CD8-positive, alpha-beta memory T cell (primary cell): Measurements from ENCODE around the gene PRSS48. TPM values are rescaled to one million over a fixed set of nuclear protein-coding genes. Genes with fewer than 3 reads are reported as not detected.
"Not testable (repeated sequence)": the region's sequence is repeated elsewhere in the genome, so short reads cannot be mapped to it uniquely, and the experiment has no call there.

Experiments used
- CTCF ChIA-PET: fragments of 350-600 bp; sonication (Branson Sonifier 250); formaldehyde crosslinking; loops from one replicate; lab custom pipeline; 2021; ENCODE audit warnings: antibody characterized with exemption; lab: Charles Lee
- POLR2A ChIA-PET: fragments of 350-600 bp; sonication (Branson Sonifier 250); formaldehyde crosslinking; loops from one replicate; lab custom pipeline; 2021; ENCODE audit warnings: antibody characterized with exemption; lab: Charles Lee
- DNase-seq, 5 donors: peaks; one replicate each; pipeline versions ENCODE4 v3.0.0 to v3.0.0-alpha.2; 2020 to 2022; ENCODE audit warnings: mixed read lengths in 1 of 5
- H3K27ac ChIP-seq: one replicate; pipeline ENCODE4 v1.7.0; 2013; ENCODE audit warnings: low read depth, mild to moderate bottlenecking, low read length, moderate library complexity
- H3K27me3 ChIP-seq: 2 replicates; pipeline ENCODE4 v1.7.0; 2013; ENCODE audit warnings: low read length, mild to moderate bottlenecking; ENCODE audit not compliant: insufficient read depth, poor library complexity, severe bottlenecking
- H3K36me3 ChIP-seq: 2 replicates; pipeline ENCODE4 v1.7.0; 2013; ENCODE audit warnings: mild to moderate bottlenecking, low read length, moderate library complexity; ENCODE audit not compliant: insufficient read depth
- H3K4me1 ChIP-seq: 2 replicates; pipeline ENCODE4 v1.7.0; 2013; ENCODE audit warnings: mild to moderate bottlenecking, low read length, moderate library complexity; ENCODE audit not compliant: insufficient read depth
- H3K4me3 ChIP-seq: 2 replicates; pipeline ENCODE4 v1.7.0; 2013; ENCODE audit warnings: mild to moderate bottlenecking, low read length
- H3K9me3 ChIP-seq: 2 replicates; pipeline ENCODE4 v1.7.0; 2013; ENCODE audit warnings: mild to moderate bottlenecking, low read length
- H3K27ac Mint-ChIP-seq, 8 donors: one replicate each; pipeline ENCODE4 v1.8.0; 2020 to 2021; ENCODE audit warnings: mixed read lengths in 8 of 8, mild to moderate bottlenecking in 6 of 8, inconsistent platforms in 3 of 8, moderate library complexity in 3 of 8
- H3K27me3 Mint-ChIP-seq, 2 donors: one replicate each; pipeline ENCODE4 v1.8.0; 2020 to 2021; ENCODE audit warnings: mixed read lengths in 2 of 2, mild to moderate bottlenecking in 1 of 2, moderate library complexity in 1 of 2
- H3K36me3 Mint-ChIP-seq, 3 donors: one replicate each; pipeline ENCODE4 v1.8.0; 2020 to 2021; ENCODE audit warnings: mixed read lengths in 3 of 3, inconsistent platforms in 1 of 3, mild to moderate bottlenecking in 1 of 3
- H3K4me1 Mint-ChIP-seq, 3 donors: one replicate each; pipeline ENCODE4 v1.8.0; 2020 to 2021; ENCODE audit warnings: mixed read lengths in 3 of 3, inconsistent platforms in 1 of 3, mild to moderate bottlenecking in 1 of 3
- H3K4me3 Mint-ChIP-seq, 7 donors: one replicate each; pipeline ENCODE4 v1.8.0; 2020 to 2021; ENCODE audit warnings: mixed read lengths in 7 of 7, mild to moderate bottlenecking in 6 of 7, moderate library complexity in 4 of 7, inconsistent platforms in 2 of 7
- H3K9me3 Mint-ChIP-seq, 5 donors: one replicate each; pipeline ENCODE4 v1.8.0; 2020 to 2022; ENCODE audit warnings: mixed read lengths in 5 of 5, mild to moderate bottlenecking in 3 of 5, moderate library complexity in 2 of 5, inconsistent platforms in 1 of 5
- polyA plus RNA-seq: library from polyadenylated mRNA; unstranded; fragments of 300-500 nt; fragmentation: Illumina TruSeq; gene quantifications from one replicate; pipeline ENCODE4 v1.2.3, GENCODE V29; 2021
- total RNA-seq, 2 experiments: library from RNA; stranded (reverse); gene quantifications; one replicate each; pipeline ENCODE4 v1.2.3, GENCODE V29; 2021

PRSS48 gene
- total and polyA plus RNA-seq, 3 experiments from 2014 or later = not detected

DNA sequence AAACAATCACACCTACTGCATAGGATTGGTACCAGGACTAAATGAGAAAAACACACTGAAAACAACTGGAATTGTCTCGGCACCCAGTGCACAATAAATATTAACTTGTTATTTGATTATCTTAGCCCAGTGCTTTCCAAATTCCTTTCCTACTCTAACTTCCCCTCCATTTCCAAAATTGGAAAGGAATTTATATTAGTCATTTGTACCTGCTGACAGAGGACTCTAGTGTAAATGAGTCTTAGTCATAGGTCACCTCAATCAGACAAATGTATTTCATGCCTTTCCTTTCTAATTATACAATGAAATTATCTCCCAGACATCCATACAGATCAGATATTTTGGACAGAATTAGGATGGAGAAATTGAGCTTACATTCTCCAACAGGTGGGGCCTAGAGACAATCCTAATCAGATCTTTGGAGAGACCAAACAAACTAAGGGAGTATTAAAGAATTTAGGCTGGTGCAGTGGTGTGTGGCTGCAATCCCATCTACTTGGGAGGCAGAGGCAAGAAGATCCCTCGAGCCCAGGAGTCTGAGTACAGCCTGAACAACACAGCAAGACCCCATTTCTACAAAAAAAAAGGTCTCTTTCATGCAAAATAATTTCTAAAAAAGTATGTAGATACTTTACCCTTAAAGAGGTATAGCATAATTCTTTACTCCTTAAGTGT lies 38.4 kb downstream of the PRSS48 start:
- H3K27me3 ChIP-seq = no peaks in the 10 kb centered on the region
- ChIA-PET POLR2A (no interaction called here), CTCF (no interaction called here)
- DNase-seq = no peak
- no peak overlapping the region for H3K4me3 ChIP-seq
- no peaks in the 10 kb centered on the region for H3K9me3 ChIP-seq
- no peak overlapping the region for H3K27ac ChIP-seq
- peaks cover 0 to 2% (median 0%) of the 10 kb centered on the region in 5 donors for H3K9me3 Mint-ChIP-seq
- no peak overlapping the region for H3K4me3 Mint-ChIP-seq
- H3K36me3 Mint-ChIP-seq = peaks cover 0 to 2% (median 0%) of the 10 kb centered on the region in 3 donors
- no peaks in the 10 kb centered on the region for H3K4me1 ChIP-seq
- no peak overlapping the region for H3K27ac Mint-ChIP-seq
- H3K27me3 Mint-ChIP-seq = peaks cover 8 to 23% of the 10 kb centered on the region in 2 donors
- H3K36me3 ChIP-seq = no peaks in the 10 kb centered on the region
- H3K4me1 Mint-ChIP-seq = no peaks in the 10 kb centered on the region

DNA sequence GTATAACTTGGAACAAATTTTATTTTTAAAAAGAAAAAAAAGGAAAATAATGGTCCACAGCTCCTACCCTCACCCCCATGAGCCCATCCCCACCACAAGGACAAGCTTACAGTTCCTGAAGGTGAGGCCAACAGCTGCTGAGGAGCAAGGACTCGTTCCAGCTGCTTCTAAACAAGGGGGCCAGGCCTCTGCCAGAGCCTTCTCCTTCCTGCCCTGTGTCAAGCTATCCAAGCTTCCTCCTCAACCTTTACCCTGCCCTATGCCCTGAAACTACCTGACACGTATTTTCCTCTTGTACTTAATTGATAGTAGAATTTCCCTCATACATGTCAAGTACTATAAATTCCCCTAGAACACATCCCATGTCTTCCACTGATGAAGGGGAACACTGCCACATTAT lies 39.7 kb downstream of the PRSS48 start:
- Mint-ChIP-seq H3K27me3 (peaks cover 7 to 31% of the 10 kb centered on the region in 2 donors), H3K27ac (no peak overlapping the region), H3K36me3 (peaks cover 0 to 2% (median 0%) of the 10 kb centered on the region in 3 donors), H3K4me3 (no peak overlapping the region), H3K4me1 (no peaks in the 10 kb centered on the region), H3K9me3 (peaks cover 0 to under 1% (median 0%) of the 10 kb centered on the region in 5 donors)
- no peak overlapping the region for H3K27ac ChIP-seq
- H3K4me3 ChIP-seq = no peak overlapping the region
- ChIA-PET CTCF (no interaction called here), POLR2A (no interaction called here)
- H3K4me1 ChIP-seq = no peaks in the 10 kb centered on the region
- DNase-seq = no peak
- no peaks in the 10 kb centered on the region for H3K9me3 ChIP-seq
- no peaks in the 10 kb centered on the region for H3K27me3 ChIP-seq
- no peaks in the 10 kb centered on the region for H3K36me3 ChIP-seq

DNA sequence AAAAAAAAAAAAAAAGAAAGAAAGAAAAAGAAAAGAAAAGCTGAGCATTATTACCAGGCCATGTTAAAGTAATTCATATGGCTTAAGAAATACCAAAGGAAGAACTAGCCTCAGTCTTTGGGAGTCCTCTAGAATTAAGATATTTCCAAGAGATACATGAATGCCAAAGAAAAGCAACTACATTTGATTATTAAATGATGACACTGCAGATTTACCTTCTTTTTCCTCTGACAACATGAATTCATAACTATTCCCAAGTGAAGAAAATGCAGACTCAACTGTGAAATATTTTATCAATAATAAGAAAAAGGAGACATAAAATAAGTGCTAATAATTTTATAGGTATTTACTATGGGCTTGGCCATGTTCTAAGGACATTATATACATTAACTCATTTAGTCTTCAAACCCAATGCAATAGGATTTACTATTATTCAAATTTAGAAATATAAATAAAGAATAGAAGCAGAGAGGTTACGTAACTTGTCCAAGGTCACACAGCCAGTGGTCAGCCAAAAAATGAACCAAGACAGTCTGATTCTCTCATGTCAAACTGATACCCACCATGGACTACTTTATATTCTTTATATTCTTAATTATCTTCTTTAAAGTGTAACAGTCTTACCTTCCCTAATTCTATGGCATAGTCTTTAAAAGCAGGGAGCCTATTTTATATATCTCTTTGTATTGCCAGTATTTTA lies 41.5 kb downstream of the PRSS48 start:
- H3K9me3 ChIP-seq = no peaks in the 10 kb centered on the region
- DNase-seq = no peak
- ChIA-PET POLR2A (interaction anchor here (0.7 kb wide), 1 partner anchor 115 kb away, joined by 4 read pairs; no protein-coding TSS in a partner anchor), CTCF (no interaction called here)
- no peaks in the 10 kb centered on the region for H3K9me3 Mint-ChIP-seq
- peaks cover 0 to 2% (median 0%) of the 10 kb centered on the region in 3 donors for H3K36me3 Mint-ChIP-seq
- H3K4me1 Mint-ChIP-seq = no peaks in the 10 kb centered on the region
- H3K27me3 ChIP-seq = no peaks in the 10 kb centered on the region
- no peaks in the 10 kb centered on the region for H3K36me3 ChIP-seq
- H3K4me1 ChIP-seq = no peaks in the 10 kb centered on the region
- H3K27ac Mint-ChIP-seq = no peak overlapping the region
- H3K27me3 Mint-ChIP-seq = peaks cover 7 to 46% of the 10 kb centered on the region in 2 donors
- no peak overlapping the region for H3K4me3 ChIP-seq
- no peak overlapping the region for H3K27ac ChIP-seq
- H3K4me3 Mint-ChIP-seq = no peak overlapping the region

DNA sequence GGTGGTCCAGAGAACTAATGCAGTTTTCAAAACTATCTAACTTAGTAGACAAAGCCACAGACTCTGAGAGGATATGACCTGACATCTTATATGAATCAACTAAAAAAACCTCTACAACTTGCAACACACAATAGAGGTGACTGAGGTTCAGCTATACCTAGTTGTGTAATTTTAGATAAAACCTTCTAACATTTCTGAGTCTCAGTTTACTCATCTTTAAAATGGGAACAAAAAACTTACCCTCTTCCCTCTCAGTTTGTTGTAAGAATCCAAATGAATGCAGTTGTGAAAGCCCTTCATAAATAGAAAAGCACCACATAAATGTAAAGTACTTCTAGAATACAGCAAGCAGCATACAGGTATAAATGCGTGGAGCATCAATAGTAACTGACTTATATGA lies 42.5 kb downstream of the PRSS48 start:
- no peak for DNase-seq
- no peaks in the 10 kb centered on the region for H3K9me3 ChIP-seq
- no peaks in the 10 kb centered on the region for H3K4me1 ChIP-seq
- H3K36me3 ChIP-seq = no peaks in the 10 kb centered on the region
- no peak overlapping the region for H3K27ac ChIP-seq
- no peak overlapping the region for H3K4me3 ChIP-seq
- POLR2A ChIA-PET = no interaction called here
- H3K27me3 ChIP-seq = no peaks in the 10 kb centered on the region
- Mint-ChIP-seq H3K4me1 (peaks cover 6 to 7% (median 6%) of the 10 kb centered on the region in 3 donors), H3K4me3 (no peak overlapping the region), H3K27ac (no peak overlapping the region), H3K36me3 (peaks cover 0 to 2% (median 0%) of the 10 kb centered on the region in 3 donors), H3K9me3 (no peaks in the 10 kb centered on the region), H3K27me3 (peaks cover 14 to 57% of the 10 kb centered on the region in 2 donors)
- CTCF ChIA-PET = no interaction called here

DNA sequence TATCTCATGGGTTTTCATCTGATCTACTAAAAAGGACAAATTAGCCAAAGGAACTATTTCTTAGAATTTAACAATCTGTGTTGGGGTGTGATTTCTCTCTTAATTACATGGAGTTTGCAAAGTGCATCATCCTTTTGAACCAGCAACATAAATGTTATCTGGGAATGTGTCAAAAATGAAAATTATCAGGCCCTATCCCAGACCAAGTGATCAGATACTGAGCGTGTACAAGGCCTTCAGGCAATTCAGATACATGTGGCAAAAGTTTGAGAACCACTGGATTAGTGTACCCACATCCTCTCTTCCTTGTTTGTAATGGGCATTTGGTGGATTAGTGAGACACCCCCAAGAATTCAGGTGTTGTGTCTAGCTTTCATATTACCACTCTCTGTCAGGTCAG lies 44.6 kb downstream of the PRSS48 start:
- H3K4me3 ChIP-seq = no peak overlapping the region
- H3K4me3 Mint-ChIP-seq = no peak overlapping the region
- H3K27me3 ChIP-seq = no peaks in the 10 kb centered on the region
- POLR2A ChIA-PET = no interaction called here
- no peaks in the 10 kb centered on the region for H3K9me3 Mint-ChIP-seq
- no peak overlapping the region for H3K27ac Mint-ChIP-seq
- H3K36me3 ChIP-seq = no peaks in the 10 kb centered on the region
- H3K4me1 Mint-ChIP-seq = peaks cover 10 to 18% (median 11%) of the 10 kb centered on the region in 3 donors
- no peak overlapping the region for H3K27ac ChIP-seq
- H3K4me1 ChIP-seq = no peaks in the 10 kb centered on the region
- H3K36me3 Mint-ChIP-seq = peaks cover 0 to 4% (median 2%) of the 10 kb centered on the region in 3 donors
- H3K27me3 Mint-ChIP-seq = peaks cover 24 to 67% of the 10 kb centered on the region in 2 donors
- DNase-seq = no peak
- no peaks in the 10 kb centered on the region for H3K9me3 ChIP-seq
- CTCF ChIA-PET = no interaction called here

DNA sequence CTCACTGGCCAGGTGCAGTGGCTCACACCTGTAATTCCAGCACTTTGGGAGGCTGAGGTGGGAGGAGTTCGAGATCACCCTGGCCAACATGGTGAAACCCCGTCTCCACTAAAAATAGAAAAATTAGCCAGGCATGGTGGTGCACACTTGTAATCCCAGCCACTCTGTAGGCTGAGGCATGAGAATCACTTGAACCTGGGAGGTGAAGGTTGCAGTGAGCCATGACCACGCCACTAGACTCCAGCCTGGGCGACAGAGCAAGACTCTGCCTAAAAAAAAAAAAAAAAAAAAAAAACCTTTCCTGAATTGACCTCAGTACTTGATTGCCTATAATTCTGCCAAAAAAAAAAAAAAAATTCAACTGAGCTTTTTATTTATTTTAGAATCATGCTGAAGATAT lies 45.2 kb downstream of the PRSS48 start:
- H3K36me3 ChIP-seq, H3K9me3 Mint-ChIP-seq, CTCF ChIA-PET, H3K4me3 ChIP-seq, H3K9me3 ChIP-seq, H3K4me1 ChIP-seq, H3K36me3 Mint-ChIP-seq, H3K27ac ChIP-seq, H3K27me3 ChIP-seq, H3K4me3 Mint-ChIP-seq, DNase-seq, POLR2A ChIA-PET, H3K27ac Mint-ChIP-seq: not testable (repeated sequence)
- Mint-ChIP-seq H3K4me1 (peaks cover 10 to 18% (median 11%) of the 10 kb centered on the region in 3 donors), H3K27me3 (peaks cover 25 to 67% of the 10 kb centered on the region in 2 donors)

DNA sequence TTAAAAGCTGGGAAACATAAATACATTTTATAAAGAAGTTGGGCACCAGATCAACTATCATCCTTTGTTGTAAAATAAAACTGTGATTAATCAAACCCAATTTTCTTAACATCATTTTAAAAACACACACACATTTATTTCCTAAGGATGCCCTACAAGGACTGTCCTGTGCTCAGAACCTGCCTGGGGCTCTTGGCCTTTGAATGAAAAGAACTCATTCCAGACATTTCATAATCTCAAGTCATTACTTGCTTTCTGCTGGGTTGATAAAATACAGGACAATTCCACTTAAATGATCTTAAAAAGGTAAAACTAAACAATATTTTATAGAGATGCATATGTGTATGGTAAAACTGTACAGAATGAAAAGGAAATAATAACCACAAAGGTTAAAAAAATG lies 45.6 kb downstream of the PRSS48 start:
- Histone ChIP-seq H3K27me3 (no peaks in the 10 kb centered on the region), H3K4me1 (no peaks in the 10 kb centered on the region), H3K4me3 (no peak overlapping the region), H3K36me3 (no peaks in the 10 kb centered on the region), H3K27ac (no peak overlapping the region), H3K9me3 (no peaks in the 10 kb centered on the region)
- ChIA-PET POLR2A (no interaction called here), CTCF (no interaction called here)
- Mint-ChIP-seq H3K27ac (no peak overlapping the region), H3K4me3 (no peak overlapping the region), H3K36me3 (peaks cover 0 to 4% (median 0%) of the 10 kb centered on the region in 3 donors), H3K4me1 (peaks cover 10 to 18% (median 11%) of the 10 kb centered on the region in 3 donors), H3K9me3 (no peaks in the 10 kb centered on the region), H3K27me3 (peaks cover 23 to 64% of the 10 kb centered on the region in 2 donors)
- no peak for DNase-seq

DNA sequence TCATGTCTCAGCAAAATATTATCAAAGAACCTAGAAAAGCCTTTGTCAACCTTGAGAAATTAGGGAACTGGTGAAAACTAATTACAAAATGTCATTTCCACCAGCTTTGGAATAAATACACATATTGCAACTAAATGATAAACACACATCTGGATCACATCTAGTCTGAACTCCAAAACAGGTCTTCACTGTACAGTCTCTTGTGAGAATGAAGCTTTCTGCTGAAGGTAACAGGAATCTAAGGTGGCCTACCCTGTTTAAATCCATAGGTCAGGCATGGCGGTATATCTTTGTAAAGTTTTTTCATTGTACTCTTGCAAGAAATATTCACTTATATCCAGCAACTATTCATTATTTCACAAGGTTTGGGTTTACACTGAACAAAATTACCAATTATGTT lies 46.7 kb downstream of the PRSS48 start:
- DNase-seq = no peak
- Histone ChIP-seq H3K9me3 (no peaks in the 10 kb centered on the region), H3K4me3 (no peak overlapping the region), H3K27me3 (no peaks in the 10 kb centered on the region), H3K27ac (no peak overlapping the region), H3K36me3 (no peaks in the 10 kb centered on the region), H3K4me1 (no peaks in the 10 kb centered on the region)
- peaks cover 0 to 4% (median 0%) of the 10 kb centered on the region in 3 donors for H3K36me3 Mint-ChIP-seq
- peaks cover 29 to 69% of the 10 kb centered on the region in 2 donors for H3K27me3 Mint-ChIP-seq
- no peak overlapping the region for H3K27ac Mint-ChIP-seq
- H3K4me1 Mint-ChIP-seq = peaks cover 10 to 18% (median 11%) of the 10 kb centered on the region in 3 donors
- POLR2A ChIA-PET = no interaction called here
- CTCF ChIA-PET = no interaction called here
- H3K9me3 Mint-ChIP-seq = no peaks in the 10 kb centered on the region
- H3K4me3 Mint-ChIP-seq = no peak overlapping the region
